DOHH2 (cell line): ENCODE data around the gene GRM4.

Source experiments
- EZH2phosphoT487 ChIP-seq: fragments of 200-600 bp; sonication (generic); IDR thresholded peaks from 2 replicates; pipeline ENCODE4 v1.6.1; 2017; ENCODE audit warnings: borderline replicate concordance, mild to moderate bottlenecking, antibody characterized with exemption, low read length, moderate library complexity, mixed read lengths
- TF ChIP-seq, protein P1 (sequence below): fragments of 200-600 bp; sonication (generic); IDR thresholded peaks from one replicate; pipeline ENCODE4 v1.5.1; 2014; ENCODE audit warnings: antibody characterized with exemption, mild to moderate bottlenecking, low read depth, low read length; ENCODE audit not compliant: poor library complexity, severe bottlenecking

DNA sequence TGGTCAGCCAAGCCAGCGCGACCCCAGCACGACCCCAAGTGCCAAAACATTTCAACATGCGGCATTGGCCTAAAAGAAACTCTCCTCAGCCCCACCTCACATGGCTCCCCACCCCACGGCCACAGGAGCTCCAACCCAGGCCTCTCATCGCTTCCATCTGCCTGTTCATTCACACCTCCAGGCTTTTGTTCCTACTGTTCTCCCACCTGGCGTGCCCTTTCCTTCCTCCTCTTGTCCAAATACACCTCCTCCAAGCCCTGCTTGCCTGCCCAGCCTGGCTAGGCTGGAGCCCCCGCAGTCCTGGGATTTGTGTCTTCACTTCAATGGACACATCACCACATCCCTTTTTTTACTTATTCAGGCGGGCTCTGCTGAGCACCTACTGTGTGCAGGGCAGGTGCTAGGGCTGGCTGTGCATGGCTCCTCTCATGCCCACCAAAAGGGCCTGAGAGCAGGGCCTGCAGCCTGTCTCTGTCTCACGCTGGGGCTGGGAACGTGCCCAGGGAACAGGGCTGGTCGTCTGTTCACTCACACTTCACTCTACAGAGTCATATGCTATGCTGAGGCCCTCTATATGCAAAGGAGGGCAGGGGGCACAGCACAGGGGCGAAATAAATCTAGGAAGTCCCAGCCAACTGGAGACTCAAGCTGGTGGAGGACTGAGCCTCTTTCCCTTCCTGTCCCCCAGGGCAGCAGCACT is 61.1 kb downstream of the GRM4 start:
- TF ChIP-seq, protein P1, sequence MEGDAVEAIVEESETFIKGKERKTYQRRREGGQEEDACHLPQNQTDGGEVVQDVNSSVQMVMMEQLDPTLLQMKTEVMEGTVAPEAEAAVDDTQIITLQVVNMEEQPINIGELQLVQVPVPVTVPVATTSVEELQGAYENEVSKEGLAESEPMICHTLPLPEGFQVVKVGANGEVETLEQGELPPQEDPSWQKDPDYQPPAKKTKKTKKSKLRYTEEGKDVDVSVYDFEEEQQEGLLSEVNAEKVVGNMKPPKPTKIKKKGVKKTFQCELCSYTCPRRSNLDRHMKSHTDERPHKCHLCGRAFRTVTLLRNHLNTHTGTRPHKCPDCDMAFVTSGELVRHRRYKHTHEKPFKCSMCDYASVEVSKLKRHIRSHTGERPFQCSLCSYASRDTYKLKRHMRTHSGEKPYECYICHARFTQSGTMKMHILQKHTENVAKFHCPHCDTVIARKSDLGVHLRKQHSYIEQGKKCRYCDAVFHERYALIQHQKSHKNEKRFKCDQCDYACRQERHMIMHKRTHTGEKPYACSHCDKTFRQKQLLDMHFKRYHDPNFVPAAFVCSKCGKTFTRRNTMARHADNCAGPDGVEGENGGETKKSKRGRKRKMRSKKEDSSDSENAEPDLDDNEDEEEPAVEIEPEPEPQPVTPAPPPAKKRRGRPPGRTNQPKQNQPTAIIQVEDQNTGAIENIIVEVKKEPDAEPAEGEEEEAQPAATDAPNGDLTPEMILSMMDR = no peak
- TF ChIP-seq EZH2phosphoT487 = no peak
